ENCODE data around the gene CXCR1.
"Not testable (repeated sequence)": the region's sequence is repeated elsewhere in the genome, so short reads cannot be mapped to it uniquely, and the experiment has no call there.

Gene CXCR1

DNA sequence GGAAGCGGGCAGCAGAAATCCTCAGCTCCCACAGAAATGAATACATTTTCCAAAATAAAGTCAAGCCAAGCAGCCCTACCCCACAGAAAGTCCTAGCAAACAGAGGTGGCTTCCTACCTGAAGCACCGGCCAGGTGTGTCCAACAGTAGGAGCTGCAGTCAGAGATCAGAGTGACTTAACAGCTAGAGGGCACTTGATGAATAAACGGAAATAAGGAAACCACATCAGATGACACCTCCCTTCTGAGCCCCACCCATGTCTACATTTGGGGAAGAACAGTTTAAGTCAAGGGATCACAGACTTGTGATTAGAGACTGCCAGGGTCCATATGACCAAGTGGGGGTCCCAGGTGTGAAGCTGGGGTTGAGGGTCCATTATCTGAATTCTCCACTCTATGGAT is at the start of gene CXCR1:
Gene CXCR1, minus strand, starts transcription at position 172 of the 400 bp plus-strand sequence. CDS start 1,751 bp downstream, outside the sequence.
- DNase-seq = no peak

GRCh38 chr2:218216336-218216673 is 49.5 kb upstream of the CXCR1 start:
- no peak for DNase-seq

- DNase-seq = no peak
Measured at GRCh38 chr2:218214116-218214515, 47.4 kb upstream of the CXCR1 start.

DNA sequence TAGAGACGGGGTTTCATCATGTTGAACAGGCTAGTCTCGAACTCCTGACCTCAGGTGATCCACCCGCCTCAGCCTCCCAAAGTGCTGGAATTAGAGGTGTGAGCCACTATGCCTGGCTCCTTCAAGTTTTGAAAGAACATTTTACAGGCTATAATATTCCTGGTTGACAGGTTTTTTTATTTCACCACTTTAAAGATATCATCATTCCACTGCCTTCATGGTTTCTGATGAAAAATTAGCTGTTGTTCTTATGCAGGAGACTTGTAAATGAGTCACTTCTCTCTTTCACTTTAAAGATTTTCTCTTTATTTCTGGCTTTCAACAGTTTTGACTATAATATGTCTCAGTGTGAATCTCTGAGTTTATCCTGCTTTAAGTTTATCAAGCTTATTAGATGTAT is 42.3 kb upstream of the CXCR1 start:
- DNase-seq = no peak

DNA sequence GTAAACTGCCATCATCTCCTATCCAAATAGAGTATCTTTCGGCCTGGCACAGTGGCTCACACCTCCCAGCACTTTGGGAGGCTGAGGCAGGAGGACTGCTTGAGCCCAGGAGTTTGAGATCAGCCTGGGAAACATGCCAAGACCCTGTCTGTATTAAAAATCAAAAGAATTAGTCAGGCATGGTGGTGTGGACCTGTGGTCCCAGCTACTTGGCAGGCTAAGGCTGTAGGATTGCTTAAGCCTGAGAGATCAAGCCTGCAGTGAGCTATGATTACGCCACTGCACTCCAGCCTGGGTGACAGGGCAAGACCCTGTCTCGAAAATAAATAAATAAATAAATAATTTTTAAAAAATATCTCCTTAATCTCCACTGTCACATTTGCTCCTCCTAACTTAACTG is 35.5 kb upstream of the CXCR1 start:
- DNase-seq = no peak

DNA sequence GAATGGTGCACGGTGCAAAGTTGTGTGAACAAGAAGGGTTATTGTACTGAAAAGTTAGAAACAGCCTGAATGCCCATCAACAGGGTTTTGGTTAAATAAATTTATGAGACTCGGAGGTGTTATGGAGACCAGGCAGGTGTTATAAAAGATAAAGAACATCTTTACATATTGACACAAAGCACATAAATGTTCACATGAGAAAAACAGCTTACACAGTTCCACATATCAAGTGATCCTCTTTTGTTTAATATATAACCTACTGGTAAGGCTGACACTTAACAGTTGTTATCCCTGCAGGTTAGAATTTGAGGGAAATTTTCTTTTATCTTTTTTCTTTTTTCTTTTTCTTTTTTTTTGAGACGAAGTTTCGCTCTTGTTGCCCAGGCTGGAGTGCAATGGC is 30.2 kb upstream of the CXCR1 start:
- DNase-seq = no peak

GRCh38 chr2:218194880-218195279 is 28.1 kb upstream of the CXCR1 start:
- DNase-seq = no peak

DNA sequence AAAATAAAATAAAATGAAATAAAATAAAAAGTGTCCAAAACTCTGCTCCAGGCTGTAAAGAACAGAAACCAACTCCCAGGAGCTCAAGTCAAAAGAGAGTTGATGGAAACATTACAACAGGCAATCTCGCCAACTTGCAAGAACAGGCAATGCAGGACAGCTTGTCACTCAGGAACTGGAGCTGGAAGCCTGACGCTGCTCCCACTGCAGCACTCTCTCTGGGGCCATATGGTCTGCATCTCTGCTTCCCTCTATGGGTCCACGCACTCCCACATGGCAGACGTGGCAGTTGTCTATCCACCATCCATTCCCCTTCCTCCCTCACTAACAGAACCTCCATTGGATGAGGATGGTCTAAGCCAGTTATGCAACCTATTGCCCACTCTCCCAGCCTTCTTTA is 26.9 kb upstream of the CXCR1 start:
- DNase-seq = peak; percentile 33

GRCh38 chr2:218192902-218193430 is 26.2 kb upstream of the CXCR1 start:
- no peak for DNase-seq

DNA sequence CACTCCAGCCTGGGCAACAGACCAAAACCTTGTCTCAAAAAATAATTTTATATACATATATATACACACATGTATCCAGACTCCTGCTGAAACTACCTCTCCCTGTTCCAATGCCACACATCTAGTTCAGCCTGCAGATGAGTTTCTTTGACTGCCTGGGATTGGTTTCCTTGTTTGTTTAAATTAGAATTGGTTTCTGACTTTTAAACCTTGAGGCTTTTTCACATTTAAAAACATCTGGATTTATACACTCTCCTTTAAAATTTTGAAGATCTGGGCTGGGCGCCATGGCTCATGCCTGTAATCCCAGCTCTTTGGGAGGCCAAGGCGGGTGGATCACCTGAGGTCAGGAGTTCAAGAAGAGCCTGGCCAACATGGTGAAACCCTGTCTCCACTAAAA is 21.8 kb upstream of the CXCR1 start:
- DNase-seq = no peak

- no peak for DNase-seq
Measured at GRCh38 chr2:218187296-218188015, 20.7 kb upstream of the CXCR1 start.

DNA sequence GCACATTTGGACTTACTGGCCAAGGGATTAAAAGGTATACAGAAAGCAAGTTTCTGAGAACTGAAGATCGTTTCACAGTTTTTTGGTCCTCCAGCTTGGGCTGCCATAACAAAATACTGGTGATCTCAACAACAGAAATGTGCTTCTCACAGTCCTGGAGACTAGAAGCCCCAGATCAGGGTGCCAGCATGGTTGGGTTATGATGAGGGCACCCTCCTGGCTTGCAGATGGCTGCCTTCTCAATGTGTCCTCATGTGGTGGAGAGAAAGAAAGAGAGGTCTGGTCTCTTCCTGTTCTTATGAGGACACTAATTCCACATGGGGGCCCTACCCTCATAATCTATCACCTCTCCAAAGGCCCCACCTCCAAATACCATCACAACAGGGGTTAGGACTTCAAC is 20.1 kb upstream of the CXCR1 start:
- no peak for DNase-seq

DNA sequence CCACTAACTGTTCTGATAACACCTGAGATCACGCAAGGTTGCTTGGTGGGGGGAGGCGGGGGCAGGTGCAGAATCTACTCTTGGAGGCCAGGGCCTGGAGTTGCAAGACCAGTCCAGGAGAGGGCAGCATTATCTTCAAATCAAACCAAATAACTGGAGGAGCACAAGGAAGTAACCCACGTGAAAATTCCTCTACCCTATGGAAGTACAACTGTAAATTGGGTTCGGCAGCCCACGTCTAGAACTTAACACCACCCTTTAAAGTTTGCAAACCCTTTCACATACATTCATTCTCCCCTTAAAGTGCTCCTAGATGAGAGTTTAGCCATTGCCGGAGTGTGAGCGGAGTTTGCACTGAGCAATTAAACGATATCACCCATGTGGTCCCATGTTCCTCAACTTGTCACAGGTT is 19.6 kb upstream of the CXCR1 start:
- DNase-seq = peak; percentile 67

- no peak for DNase-seq
Measured at GRCh38 chr2:218184331-218184730, 17.6 kb upstream of the CXCR1 start.

DNA sequence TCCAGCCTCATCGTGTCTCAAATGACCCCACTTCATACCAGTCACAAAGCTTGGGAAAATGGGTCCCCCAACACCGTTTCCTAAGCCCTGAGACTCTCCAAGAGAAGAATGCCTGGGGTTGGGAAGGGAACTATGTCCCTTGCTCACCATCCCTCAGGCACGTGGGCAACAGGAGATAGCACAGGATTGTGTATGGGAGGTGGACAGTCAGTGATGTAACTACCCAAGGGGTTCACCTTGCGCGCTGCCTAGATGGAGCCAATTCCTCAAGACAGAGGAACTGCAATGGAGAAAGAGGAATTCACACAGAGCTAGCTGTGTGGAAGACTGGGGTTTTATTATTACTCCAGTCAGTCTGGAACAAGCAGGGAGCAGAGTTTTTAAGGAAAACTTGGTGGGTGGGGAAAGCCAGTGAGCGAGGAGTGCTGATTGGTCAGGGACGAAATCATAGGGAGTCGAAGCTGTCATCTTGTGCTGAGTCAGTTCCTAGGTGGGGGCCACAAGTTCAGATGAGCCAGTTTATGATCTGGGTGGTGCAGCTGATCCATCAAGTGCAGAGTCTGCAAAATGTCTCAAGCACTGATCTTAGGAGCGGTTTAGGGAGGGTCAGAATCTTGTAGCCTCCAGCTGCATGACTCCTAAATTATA is 13.8 kb upstream of the CXCR1 start:
- DNase-seq = no peak

- no peak for DNase-seq
Measured at GRCh38 chr2:218179782-218180181, 13.0 kb upstream of the CXCR1 start.

- no peak for DNase-seq
Measured at GRCh38 chr2:218172845-218173244, 6.1 kb upstream of the CXCR1 start.

- not testable (repeated sequence) for DNase-seq
Measured at GRCh38 chr2:218171744-218172143, 5.0 kb upstream of the CXCR1 start.

GRCh38 chr2:218169757-218170546 is 3.2 kb upstream of the CXCR1 start:
- no peak for DNase-seq

- peak; percentile 23 for DNase-seq
Measured at GRCh38 chr2:218168635-218169462, 2.1 kb upstream of the CXCR1 start.

- no peak for DNase-seq
Measured at GRCh38 chr2:218168016-218168415, 1.3 kb upstream of the CXCR1 start.

DNA sequence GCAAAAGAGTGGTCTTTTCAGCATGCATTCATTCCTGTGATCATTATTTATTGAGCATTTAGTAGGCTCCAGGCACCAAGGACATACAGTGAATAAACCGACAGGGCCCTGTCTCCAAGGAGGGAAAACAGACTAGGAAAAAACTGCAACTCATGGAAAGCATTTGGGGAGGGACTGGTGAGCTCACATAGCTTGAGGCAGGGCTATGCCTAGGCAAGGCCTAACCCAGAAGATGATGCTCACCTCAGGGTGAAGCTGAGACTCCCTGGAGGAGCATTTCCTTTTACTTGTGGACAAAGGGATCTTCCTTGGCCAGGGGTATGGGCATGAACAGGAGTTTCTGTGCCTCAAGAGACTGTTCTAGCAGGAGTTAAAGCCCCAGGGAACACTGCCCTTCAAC is 3.9 kb downstream of the CXCR1 start:
- no peak for DNase-seq

GRCh38 chr2:218161644-218162043 is 5.1 kb downstream of the CXCR1 start:
- DNase-seq = no peak

Measured in NCI-H2171 treated with DMSO at 0.1 percent for 48 hours (cell line).